SK-N-SH (cell line): Measurements from ENCODE around the gene MRPS2.

ENCODE experiments used
- EZH2phosphoT487 ChIP-seq: fragments of 200-600 bp; sonication (generic); IDR thresholded peaks from 2 replicates; pipeline ENCODE4 v1.6.1; 2017; ENCODE audit warnings: low read depth, mixed run types, mild to moderate bottlenecking, antibody characterized with exemption, moderate library complexity, borderline replicate concordance
- FOXJ3 ChIP-seq: sonication (generic); formaldehyde crosslinking; IDR thresholded peaks from 2 replicates; pipeline ENCODE4 v1.5.1; 2020; ENCODE audit warnings: mild to moderate bottlenecking, missing genetic modification reagents
- JUND ChIP-seq: IDR thresholded peaks from 2 replicates; pipeline ENCODE4 v1.4.0; 2012
- NFIC ChIP-seq: IDR thresholded peaks from 2 replicates; pipeline ENCODE4 v1.4.0; 2012; ENCODE audit warnings: borderline replicate concordance
- NRF1 ChIP-seq: IDR thresholded peaks from 2 replicates; pipeline ENCODE4 v1.6.1; 2012; ENCODE audit warnings: low read depth, mild to moderate bottlenecking, low read length
- POLR2AphosphoS5 ChIP-seq: IDR thresholded peaks from 2 replicates; pipeline ENCODE4 v1.6.1; 2012; ENCODE audit warnings: low read depth, low read length
- RAD21 ChIP-seq: IDR thresholded peaks from 2 replicates; pipeline ENCODE4 v1.6.1; 2012; ENCODE audit warnings: mild to moderate bottlenecking, low read length
- RXRA ChIP-seq: IDR thresholded peaks from 2 replicates; pipeline ENCODE4 v1.4.0; 2012; ENCODE audit warnings: low read depth, mild to moderate bottlenecking, borderline replicate concordance
- SIN3A ChIP-seq: IDR thresholded peaks from 2 replicates; pipeline ENCODE4 v1.6.1; 2012; ENCODE audit warnings: low read depth, mild to moderate bottlenecking, low read length, moderate library complexity, borderline replicate concordance
- TEAD4 ChIP-seq: IDR thresholded peaks from 2 replicates; pipeline ENCODE4 v1.4.0; 2012; ENCODE audit warnings: mild to moderate bottlenecking, borderline replicate concordance; ENCODE audit not compliant: insufficient read depth
- TF ChIP-seq, protein P1 (sequence below): fragments of 200-600 bp; sonication (generic); IDR thresholded peaks from 2 replicates; pipeline ENCODE4 v1.6.1; 2017; ENCODE audit warnings: antibody characterized with exemption, mild to moderate bottlenecking, moderate library complexity
- TF ChIP-seq, protein P2 (sequence below): IDR thresholded peaks from 2 replicates; pipeline ENCODE4 v1.6.1; 2012; ENCODE audit warnings: mild to moderate bottlenecking, low read depth, low read length, moderate library complexity
- TF ChIP-seq, protein P3 (sequence below): fragments of 150-350 bp; IDR thresholded peaks from 2 replicates; pipeline ENCODE4 v1.6.1; 2016; ENCODE audit warnings: mild to moderate bottlenecking, low read depth, low read length

- TF ChIP-seq FOXJ3 (CRISPR knock-in tag): no peak
- TF ChIP-seq NFIC: no peak
- no peak for TF ChIP-seq RXRA
- TF ChIP-seq, protein P1, sequence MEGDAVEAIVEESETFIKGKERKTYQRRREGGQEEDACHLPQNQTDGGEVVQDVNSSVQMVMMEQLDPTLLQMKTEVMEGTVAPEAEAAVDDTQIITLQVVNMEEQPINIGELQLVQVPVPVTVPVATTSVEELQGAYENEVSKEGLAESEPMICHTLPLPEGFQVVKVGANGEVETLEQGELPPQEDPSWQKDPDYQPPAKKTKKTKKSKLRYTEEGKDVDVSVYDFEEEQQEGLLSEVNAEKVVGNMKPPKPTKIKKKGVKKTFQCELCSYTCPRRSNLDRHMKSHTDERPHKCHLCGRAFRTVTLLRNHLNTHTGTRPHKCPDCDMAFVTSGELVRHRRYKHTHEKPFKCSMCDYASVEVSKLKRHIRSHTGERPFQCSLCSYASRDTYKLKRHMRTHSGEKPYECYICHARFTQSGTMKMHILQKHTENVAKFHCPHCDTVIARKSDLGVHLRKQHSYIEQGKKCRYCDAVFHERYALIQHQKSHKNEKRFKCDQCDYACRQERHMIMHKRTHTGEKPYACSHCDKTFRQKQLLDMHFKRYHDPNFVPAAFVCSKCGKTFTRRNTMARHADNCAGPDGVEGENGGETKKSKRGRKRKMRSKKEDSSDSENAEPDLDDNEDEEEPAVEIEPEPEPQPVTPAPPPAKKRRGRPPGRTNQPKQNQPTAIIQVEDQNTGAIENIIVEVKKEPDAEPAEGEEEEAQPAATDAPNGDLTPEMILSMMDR: no peak
- no peak for TF ChIP-seq POLR2AphosphoS5
- TF ChIP-seq EZH2phosphoT487: no peak
- TF ChIP-seq, protein P2, sequence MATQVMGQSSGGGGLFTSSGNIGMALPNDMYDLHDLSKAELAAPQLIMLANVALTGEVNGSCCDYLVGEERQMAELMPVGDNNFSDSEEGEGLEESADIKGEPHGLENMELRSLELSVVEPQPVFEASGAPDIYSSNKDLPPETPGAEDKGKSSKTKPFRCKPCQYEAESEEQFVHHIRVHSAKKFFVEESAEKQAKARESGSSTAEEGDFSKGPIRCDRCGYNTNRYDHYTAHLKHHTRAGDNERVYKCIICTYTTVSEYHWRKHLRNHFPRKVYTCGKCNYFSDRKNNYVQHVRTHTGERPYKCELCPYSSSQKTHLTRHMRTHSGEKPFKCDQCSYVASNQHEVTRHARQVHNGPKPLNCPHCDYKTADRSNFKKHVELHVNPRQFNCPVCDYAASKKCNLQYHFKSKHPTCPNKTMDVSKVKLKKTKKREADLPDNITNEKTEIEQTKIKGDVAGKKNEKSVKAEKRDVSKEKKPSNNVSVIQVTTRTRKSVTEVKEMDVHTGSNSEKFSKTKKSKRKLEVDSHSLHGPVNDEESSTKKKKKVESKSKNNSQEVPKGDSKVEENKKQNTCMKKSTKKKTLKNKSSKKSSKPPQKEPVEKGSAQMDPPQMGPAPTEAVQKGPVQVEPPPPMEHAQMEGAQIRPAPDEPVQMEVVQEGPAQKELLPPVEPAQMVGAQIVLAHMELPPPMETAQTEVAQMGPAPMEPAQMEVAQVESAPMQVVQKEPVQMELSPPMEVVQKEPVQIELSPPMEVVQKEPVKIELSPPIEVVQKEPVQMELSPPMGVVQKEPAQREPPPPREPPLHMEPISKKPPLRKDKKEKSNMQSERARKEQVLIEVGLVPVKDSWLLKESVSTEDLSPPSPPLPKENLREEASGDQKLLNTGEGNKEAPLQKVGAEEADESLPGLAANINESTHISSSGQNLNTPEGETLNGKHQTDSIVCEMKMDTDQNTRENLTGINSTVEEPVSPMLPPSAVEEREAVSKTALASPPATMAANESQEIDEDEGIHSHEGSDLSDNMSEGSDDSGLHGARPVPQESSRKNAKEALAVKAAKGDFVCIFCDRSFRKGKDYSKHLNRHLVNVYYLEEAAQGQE: no peak
- no peak for TF ChIP-seq RAD21
- TF ChIP-seq NRF1: no peak
- TF ChIP-seq, protein P3, sequence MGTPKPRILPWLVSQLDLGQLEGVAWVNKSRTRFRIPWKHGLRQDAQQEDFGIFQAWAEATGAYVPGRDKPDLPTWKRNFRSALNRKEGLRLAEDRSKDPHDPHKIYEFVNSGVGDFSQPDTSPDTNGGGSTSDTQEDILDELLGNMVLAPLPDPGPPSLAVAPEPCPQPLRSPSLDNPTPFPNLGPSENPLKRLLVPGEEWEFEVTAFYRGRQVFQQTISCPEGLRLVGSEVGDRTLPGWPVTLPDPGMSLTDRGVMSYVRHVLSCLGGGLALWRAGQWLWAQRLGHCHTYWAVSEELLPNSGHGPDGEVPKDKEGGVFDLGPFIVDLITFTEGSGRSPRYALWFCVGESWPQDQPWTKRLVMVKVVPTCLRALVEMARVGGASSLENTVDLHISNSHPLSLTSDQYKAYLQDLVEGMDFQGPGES: no peak
- no peak for TF ChIP-seq SIN3A
- TF ChIP-seq TEAD4: no peak
- TF ChIP-seq JUND: no peak
Observed at GRCh38 chr9:135520916-135521607, 20.6 kb downstream of the MRPS2 start, which contains the start of gene LCN1.
